DOHH2 (cell line): ENCODE results near the gene TMCO4.

Experiments
- H3F3A ChIP-seq: fragments of 200-600 bp; sonication (generic), shearing (Covaris generic); 2 replicates; pipeline ENCODE4 v1.6.0; 2016; ENCODE audit warnings: antibody characterized with exemption, mild to moderate bottlenecking; ENCODE audit not compliant: control insufficient read depth, insufficient read depth
- H3K27ac ChIP-seq: fragments of 200-600 bp; sonication (generic); 2 replicates; pipeline ENCODE4 v1.5.1; 2014; ENCODE audit warnings: low read depth, mild to moderate bottlenecking, low read length, moderate library complexity
- H3K27me3 ChIP-seq: fragments of 200-600 bp; sonication (generic); 2 replicates; pipeline ENCODE4 v1.6.1; 2014; ENCODE audit warnings: mild to moderate bottlenecking, low read length, mixed read lengths; ENCODE audit not compliant: control insufficient read depth
- H3K36me3 ChIP-seq: fragments of 200-600 bp; sonication (generic); 2 replicates; pipeline ENCODE4 v1.6.1; 2014; ENCODE audit warnings: mild to moderate bottlenecking, low read length, moderate library complexity, mixed read lengths; ENCODE audit not compliant: control insufficient read depth
- H3K4me1 ChIP-seq: fragments of 200-600 bp; sonication (generic); 2 replicates; pipeline ENCODE4 v1.6.1; 2014; ENCODE audit warnings: mild to moderate bottlenecking, low read length, mixed read lengths; ENCODE audit not compliant: control insufficient read depth
- H3K4me2 ChIP-seq: fragments of 200-600 bp; sonication (generic); 2 replicates; pipeline ENCODE4 v1.6.0; 2014; ENCODE audit warnings: mild to moderate bottlenecking, low read length, moderate library complexity
- H3K4me3 ChIP-seq: fragments of 200-600 bp; sonication (generic); 2 replicates; pipeline ENCODE4 v1.5.1; 2014; ENCODE audit warnings: mild to moderate bottlenecking, low read length, mixed read lengths
- H3K79me2 ChIP-seq: fragments of 200-600 bp; sonication (generic); 2 replicates; pipeline ENCODE4 v1.6.1; 2014; ENCODE audit warnings: mild to moderate bottlenecking, low read length, mixed read lengths; ENCODE audit not compliant: control insufficient read depth
- H3K9me2 ChIP-seq: fragments of 200-600 bp; sonication (generic); replicated peaks from 2 replicates; pipeline ENCODE4 v1.6.1; 2014; ENCODE audit warnings: mild to moderate bottlenecking, low read length, mixed read lengths; ENCODE audit not compliant: control insufficient read depth
- H3K9me3 ChIP-seq: fragments of 200-600 bp; sonication (generic); 2 replicates; pipeline ENCODE4 v1.6.1; 2014; ENCODE audit warnings: antibody characterized with exemption, low read length, mixed read lengths; ENCODE audit not compliant: control insufficient read depth, insufficient read depth
- H4K20me1 ChIP-seq: fragments of 200-600 bp; sonication (generic); 2 replicates; pipeline ENCODE4 v1.6.0; 2014; ENCODE audit warnings: low read depth, mild to moderate bottlenecking, antibody characterized with exemption, low read length, moderate library complexity; ENCODE audit not compliant: control insufficient read depth, insufficient read depth
- CTCF ChIP-seq: fragments of 200-600 bp; sonication (generic); IDR thresholded peaks from one replicate; pipeline ENCODE4 v1.5.1; 2014; ENCODE audit warnings: antibody characterized with exemption, mild to moderate bottlenecking, low read depth, low read length; ENCODE audit not compliant: poor library complexity, severe bottlenecking
- EZH2phosphoT487 ChIP-seq: fragments of 200-600 bp; sonication (generic); IDR thresholded peaks from 2 replicates; pipeline ENCODE4 v1.6.1; 2017; ENCODE audit warnings: borderline replicate concordance, mild to moderate bottlenecking, antibody characterized with exemption, low read length, moderate library complexity, mixed read lengths

Gene TMCO4

GRCh38 chr1:19837866-19838265, 38.1 kb upstream of the TMCO4 start:
- H4K20me1 ChIP-seq = no peaks in the 10 kb centered on the region

DNA sequence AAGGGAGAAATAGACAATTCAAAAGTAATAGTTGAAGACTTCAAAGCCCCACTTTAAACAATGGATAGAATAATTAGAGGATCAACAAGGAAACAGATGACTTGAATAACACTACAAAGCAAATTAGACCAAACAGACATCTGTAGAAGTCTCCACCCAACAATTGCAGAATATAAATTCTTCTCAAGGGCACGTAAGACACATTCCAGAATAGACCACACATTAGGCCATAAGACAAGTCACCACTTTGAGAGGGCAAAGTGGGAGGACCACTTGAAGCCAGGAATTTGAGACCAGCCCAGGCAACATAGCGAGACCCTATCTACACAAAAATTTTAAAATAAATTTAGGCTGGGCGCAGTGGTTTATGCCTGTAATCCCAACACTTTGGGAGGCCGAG, 35.9 kb upstream of the TMCO4 start:
- no peak overlapping the region for H3K27ac ChIP-seq
- TF ChIP-seq EZH2phosphoT487 = no peak
- no peak for TF ChIP-seq CTCF
- no peaks in the 10 kb centered on the region for H3K36me3 ChIP-seq
- no peaks in the 10 kb centered on the region for H3F3A ChIP-seq
- H3K4me1 ChIP-seq = no peaks in the 10 kb centered on the region
- no peaks in the 10 kb centered on the region for H3K9me3 ChIP-seq
- H3K79me2 ChIP-seq = no peaks in the 10 kb centered on the region
- no peaks in the 10 kb centered on the region for H4K20me1 ChIP-seq
- no peak overlapping the region for H3K4me3 ChIP-seq
- H3K4me2 ChIP-seq = no peak overlapping the region
- no peaks in the 10 kb centered on the region; the same call in 1 of the 2 replicates for H3K27me3 ChIP-seq
- H3K9me2 ChIP-seq = no peaks in the 10 kb centered on the region

More at GRCh38 chr1:19837866-19838265, 38.1 kb upstream of the TMCO4 start:
- Histone ChIP-seq H3K4me1 (no peaks in the 10 kb centered on the region), H3F3A (no peaks in the 10 kb centered on the region), H3K27ac (no peak overlapping the region), H3K4me2 (no peak overlapping the region), H3K9me2 (no peaks in the 10 kb centered on the region), H3K4me3 (no peak overlapping the region), H3K79me2 (no peaks in the 10 kb centered on the region), H3K27me3 (no peaks in the 10 kb centered on the region; the same call in 1 of the 2 replicates), H3K9me3 (no peaks in the 10 kb centered on the region), H3K36me3 (no peaks in the 10 kb centered on the region)
- TF ChIP-seq EZH2phosphoT487 (no peak), CTCF (no peak)

DNA sequence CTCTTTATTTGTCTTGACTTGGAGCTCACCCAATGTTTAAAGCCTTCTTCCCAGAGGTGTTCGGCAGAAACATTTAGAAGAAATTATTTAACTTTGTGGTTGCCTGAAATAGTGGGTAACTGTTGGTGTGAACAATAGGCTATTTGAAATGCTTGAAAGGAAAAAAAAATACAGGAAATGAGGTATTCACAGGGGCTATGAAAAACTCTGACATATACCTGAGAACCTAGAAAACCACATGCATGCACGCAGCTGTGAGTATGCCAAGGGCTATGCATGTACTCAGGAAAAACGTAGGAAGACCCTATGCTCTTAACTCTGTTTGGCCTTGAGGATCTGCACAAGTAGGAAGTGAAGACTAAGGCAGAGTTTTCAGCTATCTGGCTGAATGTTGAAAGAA, 31.7 kb upstream of the TMCO4 start:
- Histone ChIP-seq H4K20me1 (no peaks in the 10 kb centered on the region), H3K4me1 (no peaks in the 10 kb centered on the region), H3K9me2 (no peaks in the 10 kb centered on the region), H3K36me3 (no peaks in the 10 kb centered on the region), H3K4me2 (no peak overlapping the region), H3K79me2 (no peaks in the 10 kb centered on the region), H3F3A (no peaks in the 10 kb centered on the region), H3K27me3 (no peaks in the 10 kb centered on the region; the same call in 1 of the 2 replicates), H3K27ac (no peak overlapping the region), H3K9me3 (no peaks in the 10 kb centered on the region), H3K4me3 (no peak overlapping the region)
- TF ChIP-seq EZH2phosphoT487 (no peak), CTCF (no peak)

DNA sequence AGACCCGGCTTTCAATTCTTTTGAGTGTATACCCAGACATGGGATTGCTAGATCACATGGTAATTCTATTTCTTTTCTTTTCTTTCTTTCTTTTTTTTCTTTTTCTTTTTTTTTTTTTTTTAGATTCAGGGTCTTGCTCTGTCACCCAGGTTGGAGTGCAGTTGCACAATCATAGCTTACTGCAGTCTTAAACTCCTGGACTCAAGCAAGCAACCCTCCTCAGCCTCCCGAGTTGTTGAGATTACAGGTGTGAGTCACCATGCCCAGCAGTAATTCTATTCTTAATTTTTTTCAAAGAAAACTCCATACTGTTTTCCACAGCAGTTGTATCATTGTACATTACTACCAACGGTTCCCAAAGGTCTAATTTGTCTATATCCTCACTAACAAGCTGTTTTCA, 28.8 kb upstream of the TMCO4 start:
- Histone ChIP-seq H3K9me3 (no peaks in the 10 kb centered on the region), H3K79me2 (no peaks in the 10 kb centered on the region), H3K4me2 (no peak overlapping the region), H4K20me1 (no peaks in the 10 kb centered on the region), H3K9me2 (no peaks in the 10 kb centered on the region), H3K36me3 (no peaks in the 10 kb centered on the region), H3K4me3 (no peak overlapping the region), H3K27ac (no peak overlapping the region), H3F3A (no peaks in the 10 kb centered on the region), H3K4me1 (no peaks in the 10 kb centered on the region), H3K27me3 (no peaks in the 10 kb centered on the region; the same call in 1 of the 2 replicates)
- TF ChIP-seq CTCF (no peak), EZH2phosphoT487 (no peak)
